Activated T-cell treated with anti-CD3 and anti-CD28 coated beads, Interleukin-2, amount 50 U/mL, for 4 hours (primary cell): ENCODE measurements around the gene SKAP1. TPM values are rescaled to one million over a fixed set of nuclear protein-coding genes. Genes with fewer than 3 reads are reported as not detected.
"Not testable (repeated sequence)": the region's sequence is repeated elsewhere in the genome, so short reads cannot be mapped to it uniquely, and the experiment has no call there.

Source experiments
- ATAC-seq, 2 donors: fragments of 200-7000 bp; cut with Tn5 transposase; one replicate each; pipeline ENCODE4 v1.10.0; 2021
- DNase-seq: peaks from one replicate; pipeline ENCODE4 v3.0.0-alpha.2; 2020
- H3K27me3 Mint-ChIP-seq: one replicate; pipeline ENCODE4 v1.8.0; 2021; ENCODE audit warnings: low read depth, mixed read lengths
- H3K36me3 Mint-ChIP-seq: one replicate; pipeline ENCODE4 v1.8.0; 2022; ENCODE audit warnings: mixed read lengths; ENCODE audit not compliant: insufficient read depth
- H3K4me1 Mint-ChIP-seq: one replicate; pipeline ENCODE4 v1.8.0; 2021; ENCODE audit warnings: low read depth, mixed read lengths
- H3K4me3 Mint-ChIP-seq: one replicate; pipeline ENCODE4 v1.8.0; 2021; ENCODE audit warnings: mild to moderate bottlenecking, moderate library complexity, mixed read lengths
- H3K9me3 Mint-ChIP-seq: one replicate; pipeline ENCODE4 v1.8.0; 2021; ENCODE audit warnings: mixed read lengths
- total RNA-seq, 3 donors: library from RNA; stranded (reverse); gene quantifications; one replicate each; pipeline ENCODE4 v1.2.1, GENCODE V29; 2021

The SKAP1 gene
- total RNA-seq, 3 donors from 2014 or later = 25.8 to 33.9 (median 28.7) TPM

DNA sequence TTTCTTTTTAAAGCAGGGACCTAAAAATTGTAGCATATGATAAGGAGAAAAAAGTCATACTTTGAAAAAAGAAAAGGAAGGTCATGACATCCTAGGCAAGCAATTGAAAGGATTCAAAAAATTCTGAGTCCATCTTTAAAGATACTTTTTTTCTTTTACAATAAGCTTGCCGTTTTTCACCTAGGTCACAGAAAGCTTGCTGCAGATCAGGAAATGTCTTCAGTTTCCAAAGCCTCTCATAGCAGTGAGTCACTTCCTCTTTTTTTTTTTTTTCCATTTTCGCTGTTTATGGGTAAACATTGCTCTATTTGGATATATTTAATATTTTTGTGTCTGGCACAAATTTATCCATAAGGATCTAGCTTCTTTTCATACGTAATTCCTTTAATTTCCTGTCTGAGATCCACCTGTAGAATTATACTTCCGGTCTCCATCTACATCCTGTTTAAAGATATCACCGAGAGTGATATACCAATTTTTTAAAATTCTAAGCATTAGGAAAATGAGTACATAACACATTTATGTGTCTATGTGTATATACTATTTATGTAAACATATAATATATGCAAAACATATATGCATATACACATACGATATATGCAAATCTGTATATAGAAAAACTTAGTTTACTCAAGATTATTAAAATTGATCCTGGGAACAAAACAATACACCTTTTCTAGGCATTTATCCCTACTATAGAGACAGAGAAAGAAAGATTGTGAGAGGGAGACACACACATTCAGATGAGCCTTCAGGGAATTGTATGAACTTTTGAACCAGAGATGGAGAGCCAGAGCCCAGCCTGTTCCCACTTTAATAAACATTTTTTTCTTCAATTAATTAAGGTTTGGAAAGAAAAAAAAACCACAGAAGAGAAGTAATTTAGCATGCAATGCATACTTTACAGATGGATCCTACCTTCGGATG, 134.4 kb downstream of the SKAP1 start:
- Mint-ChIP-seq H3K9me3 (peaks cover 4% of the 10 kb centered on the region), H3K4me3 (peak overlapping the region; percentile 80), H3K4me1 (peaks cover 70% of the 10 kb centered on the region), H3K27me3 (no peaks in the 10 kb centered on the region), H3K36me3 (peaks cover 15% of the 10 kb centered on the region)
- DNase-seq (no peak), ATAC-seq (peak; percentile 54 to 61)

DNA sequence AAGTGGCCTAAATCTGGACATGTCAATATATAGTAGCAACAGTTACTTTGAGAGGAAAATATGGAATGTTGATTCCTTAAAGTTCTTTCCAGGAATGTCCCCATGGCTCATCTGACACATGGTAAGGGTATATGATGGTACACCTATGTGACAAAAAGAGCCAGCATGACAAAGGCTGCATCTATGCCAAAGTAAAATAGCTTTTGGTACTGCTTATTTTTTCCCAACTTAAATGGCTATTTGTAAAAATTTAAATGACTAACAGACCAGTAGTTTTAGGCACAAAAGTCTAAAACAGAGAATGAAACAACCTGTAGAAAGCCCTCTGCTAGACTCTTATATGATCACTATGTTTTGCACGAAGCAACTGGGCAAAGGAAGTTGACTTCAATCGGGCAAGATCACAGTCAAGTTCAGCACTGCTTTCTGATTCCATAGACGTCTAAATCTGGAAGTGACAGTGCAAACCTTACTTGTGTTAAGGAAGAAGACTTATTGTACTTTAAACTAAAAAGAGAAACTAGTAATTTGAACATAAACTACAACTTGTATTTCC, 135.1 kb downstream of the SKAP1 start:
- DNase-seq = no peak
- Mint-ChIP-seq H3K27me3 (no peaks in the 10 kb centered on the region), H3K4me3 (peak overlapping the region; percentile 80), H3K36me3 (peaks cover 11% of the 10 kb centered on the region), H3K4me1 (peaks cover 66% of the 10 kb centered on the region), H3K9me3 (peaks cover 4% of the 10 kb centered on the region)
- ATAC-seq = peak; percentile 25 to 57

- ATAC-seq (peak in 1 of 2 donors; percentile 58), DNase-seq (no peak)
- no peaks in the 10 kb centered on the region for H3K27me3 Mint-ChIP-seq
Measured at GRCh38 chr17:48294020-48294805, 135.8 kb downstream of the SKAP1 start.

DNA sequence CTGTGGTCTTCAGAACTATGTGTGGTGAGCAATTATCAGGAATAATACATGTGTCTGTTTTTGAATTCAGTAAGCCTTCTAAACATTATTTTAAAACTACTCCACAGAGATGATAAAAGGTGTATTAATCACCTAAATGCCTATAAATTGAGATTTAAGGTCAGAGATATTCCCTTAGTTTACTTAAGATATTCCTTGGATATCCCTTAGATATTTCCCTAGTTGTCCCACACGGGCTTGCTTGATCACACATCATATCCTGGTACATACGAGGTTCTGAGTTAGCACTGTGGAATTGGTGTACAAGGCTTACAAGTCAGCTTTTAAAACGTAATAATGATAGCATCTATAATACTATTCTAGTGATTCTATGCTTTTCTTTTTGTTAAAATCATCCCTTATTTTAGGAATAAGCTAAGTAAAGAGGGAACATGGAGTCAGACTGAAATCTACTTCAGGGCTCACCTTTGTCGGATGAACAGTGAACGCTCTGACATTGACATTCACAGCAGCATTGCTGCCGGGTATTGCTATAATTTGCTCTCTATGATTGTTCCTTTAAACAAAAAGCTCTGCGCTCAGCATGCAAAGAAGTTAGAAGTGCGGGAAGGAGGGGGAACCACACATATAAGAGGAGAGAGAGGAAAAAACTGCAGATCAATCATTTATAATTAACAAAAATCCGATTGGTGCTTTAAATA, 136.5 kb downstream of the SKAP1 start:
- H3K27me3 Mint-ChIP-seq = no peaks in the 10 kb centered on the region
- peaks cover 52% of the 10 kb centered on the region for H3K4me1 Mint-ChIP-seq
- no peak overlapping the region for H3K4me3 Mint-ChIP-seq
- no peaks in the 10 kb centered on the region for H3K9me3 Mint-ChIP-seq
- no peak for DNase-seq
- H3K36me3 Mint-ChIP-seq = peaks cover 3% of the 10 kb centered on the region
- no peak for ATAC-seq

More at GRCh38 chr17:48294020-48294805, 135.8 kb downstream of the SKAP1 start:
- peaks cover 59% of the 10 kb centered on the region for H3K4me1 Mint-ChIP-seq
- no peaks in the 10 kb centered on the region for H3K9me3 Mint-ChIP-seq
- peaks cover 5% of the 10 kb centered on the region for H3K36me3 Mint-ChIP-seq
- H3K4me3 Mint-ChIP-seq = peak overlapping the region; percentile 80

DNA sequence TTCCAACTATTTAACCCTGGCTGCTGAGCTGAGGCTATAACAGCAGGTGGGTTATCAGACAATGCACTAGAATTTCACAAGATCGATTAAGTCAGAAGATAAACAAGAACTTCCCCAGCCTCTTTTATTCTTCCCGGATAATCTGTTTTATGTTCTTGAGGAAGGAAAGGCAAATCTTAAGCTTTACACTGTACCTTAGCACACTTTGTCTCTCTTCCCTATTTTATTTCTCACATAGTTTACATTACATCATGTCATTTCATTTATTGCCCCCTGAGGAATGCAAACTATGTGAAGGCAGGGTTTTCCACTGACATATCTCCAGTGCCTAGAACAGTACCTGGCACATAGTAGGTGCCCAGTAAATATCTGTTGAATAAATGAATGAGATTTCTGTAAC, 139.6 kb downstream of the SKAP1 start:
- ATAC-seq (no peak), DNase-seq (no peak)
- no peaks in the 10 kb centered on the region for H3K27me3 Mint-ChIP-seq
- no peak overlapping the region for H3K4me3 Mint-ChIP-seq
- peaks cover 29% of the 10 kb centered on the region for H3K4me1 Mint-ChIP-seq
- H3K36me3 Mint-ChIP-seq = peaks cover 3% of the 10 kb centered on the region
- no peaks in the 10 kb centered on the region for H3K9me3 Mint-ChIP-seq

DNA sequence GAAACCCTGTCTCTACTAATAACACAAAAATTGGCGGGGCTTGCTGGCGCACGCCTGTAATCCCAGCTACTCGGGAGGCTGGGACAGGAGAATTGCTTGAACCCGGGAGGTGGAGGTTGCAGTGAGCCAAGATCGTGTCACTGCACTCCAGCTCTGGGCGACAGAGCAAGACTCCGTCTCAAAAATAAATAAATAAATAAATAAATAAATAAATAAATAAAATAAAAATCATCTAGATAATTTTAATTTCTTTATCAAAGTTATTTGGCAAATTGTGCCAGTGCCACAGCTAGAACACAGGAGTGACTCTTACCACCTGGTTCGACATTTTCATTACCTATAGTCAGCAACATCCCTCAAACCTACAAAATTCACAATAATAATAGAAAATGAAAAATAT, 143.1 kb downstream of the SKAP1 start:
- ATAC-seq, DNase-seq, H3K36me3 Mint-ChIP-seq, H3K9me3 Mint-ChIP-seq, H3K4me3 Mint-ChIP-seq, H3K4me1 Mint-ChIP-seq, H3K27me3 Mint-ChIP-seq: not testable (repeated sequence)

DNA sequence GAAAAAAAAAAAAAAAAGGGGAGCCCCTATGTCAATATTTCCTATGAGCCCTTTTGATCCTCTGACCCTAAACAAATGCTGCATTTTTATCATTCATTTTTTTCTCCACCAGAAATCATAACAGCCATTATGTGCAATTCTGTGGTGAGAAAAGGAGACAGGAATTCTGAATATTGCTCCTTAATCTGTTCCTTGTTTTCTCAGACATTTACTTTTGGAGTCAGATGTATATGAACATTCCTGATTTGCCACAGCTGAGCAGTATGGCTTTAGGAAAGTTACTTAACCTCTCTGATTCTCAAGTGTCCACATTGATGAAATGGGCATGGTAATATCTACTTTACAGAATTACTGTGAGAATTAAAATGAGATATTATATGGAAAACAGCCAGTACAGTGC, 144.4 kb downstream of the SKAP1 start:
- Mint-ChIP-seq H3K36me3 (no peaks in the 10 kb centered on the region), H3K4me1 (peaks cover 5% of the 10 kb centered on the region), H3K4me3 (no peak overlapping the region), H3K9me3 (no peaks in the 10 kb centered on the region), H3K27me3 (no peaks in the 10 kb centered on the region)
- DNase-seq = no peak
- ATAC-seq = no peak

DNA sequence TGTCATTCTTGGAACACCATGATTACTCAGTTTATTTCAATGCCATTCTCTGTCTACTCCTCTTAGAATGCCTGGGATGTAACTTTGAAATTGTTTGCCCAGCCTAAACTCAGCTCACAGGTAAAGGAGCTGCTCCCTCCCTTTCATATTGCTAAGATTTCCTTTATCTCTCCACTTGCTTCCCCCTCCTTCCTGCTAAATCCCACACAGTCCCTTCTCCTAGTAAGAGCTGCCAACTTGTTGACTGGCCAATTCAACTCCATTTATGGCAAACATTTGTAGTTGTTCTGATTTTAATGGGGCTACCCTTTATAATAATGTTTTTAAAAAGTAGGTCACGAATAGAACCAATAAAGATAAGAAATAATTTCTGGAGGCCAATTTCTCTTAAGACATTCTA, 146.1 kb downstream of the SKAP1 start:
- no peak overlapping the region for H3K4me3 Mint-ChIP-seq
- no peaks in the 10 kb centered on the region for H3K27me3 Mint-ChIP-seq
- H3K36me3 Mint-ChIP-seq = peaks cover 5% of the 10 kb centered on the region
- H3K4me1 Mint-ChIP-seq = peaks cover 3% of the 10 kb centered on the region
- H3K9me3 Mint-ChIP-seq = no peaks in the 10 kb centered on the region
- ATAC-seq = no peak
- DNase-seq = no peak

- Mint-ChIP-seq H3K36me3 (peaks cover 8% of the 10 kb centered on the region), H3K9me3 (no peaks in the 10 kb centered on the region), H3K4me1 (peaks cover 5% of the 10 kb centered on the region), H3K27me3 (no peaks in the 10 kb centered on the region), H3K4me3 (no peak overlapping the region)
- ATAC-seq (no peak), DNase-seq (no peak)
Measured at GRCh38 chr17:48283411-48283810, 146.6 kb downstream of the SKAP1 start.

- H3K36me3 Mint-ChIP-seq = peaks cover 12% of the 10 kb centered on the region
Measured at GRCh38 chr17:48282303-48282702, 147.7 kb downstream of the SKAP1 start.

DNA sequence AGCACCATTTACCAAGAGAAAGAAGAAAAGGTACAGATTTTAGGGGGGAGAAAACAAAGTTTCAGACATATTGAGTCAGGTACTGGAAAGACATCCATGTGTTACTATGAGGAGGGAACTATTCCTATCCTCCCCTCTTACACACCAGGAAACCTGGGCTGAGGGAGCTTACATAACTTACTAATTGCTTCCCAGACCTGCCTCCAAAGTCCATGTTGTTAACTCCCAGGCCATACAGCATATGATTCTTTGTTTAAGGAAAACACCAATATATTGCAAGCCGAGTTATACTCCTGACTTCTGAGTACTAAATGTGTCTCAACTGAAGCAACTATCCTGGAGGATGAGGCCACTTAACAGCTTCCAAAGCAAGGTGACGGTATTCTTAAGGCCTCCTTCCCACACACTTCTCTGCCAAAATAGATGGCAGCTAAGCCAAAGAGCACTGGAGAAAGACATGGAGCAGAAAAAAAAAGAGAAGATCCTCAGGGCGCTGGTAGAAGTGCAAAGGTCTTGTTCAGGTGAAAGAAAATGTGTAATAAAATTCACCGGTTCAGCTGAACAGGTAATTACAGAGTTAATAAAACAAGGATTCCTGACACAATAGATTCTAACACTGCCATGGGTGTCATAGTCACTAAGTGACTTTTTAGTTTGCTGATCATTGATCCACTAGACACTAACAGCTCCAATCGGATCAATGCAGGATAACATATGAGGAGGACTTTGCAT, 151.1 kb downstream of the SKAP1 start:
- no peak overlapping the region for H3K4me3 Mint-ChIP-seq
- no peaks in the 10 kb centered on the region for H3K9me3 Mint-ChIP-seq
- DNase-seq (no peak), ATAC-seq (no peak)
- no peaks in the 10 kb centered on the region for H3K27me3 Mint-ChIP-seq
- H3K4me1 Mint-ChIP-seq = peaks cover 15% of the 10 kb centered on the region
- peaks cover 20% of the 10 kb centered on the region for H3K36me3 Mint-ChIP-seq

More at GRCh38 chr17:48282303-48282702, 147.7 kb downstream of the SKAP1 start:
- ATAC-seq = no peak
- H3K27me3 Mint-ChIP-seq = no peaks in the 10 kb centered on the region
- H3K9me3 Mint-ChIP-seq = no peaks in the 10 kb centered on the region
- no peak for DNase-seq
- no peak overlapping the region for H3K4me3 Mint-ChIP-seq
- H3K4me1 Mint-ChIP-seq = peaks cover 8% of the 10 kb centered on the region

DNA sequence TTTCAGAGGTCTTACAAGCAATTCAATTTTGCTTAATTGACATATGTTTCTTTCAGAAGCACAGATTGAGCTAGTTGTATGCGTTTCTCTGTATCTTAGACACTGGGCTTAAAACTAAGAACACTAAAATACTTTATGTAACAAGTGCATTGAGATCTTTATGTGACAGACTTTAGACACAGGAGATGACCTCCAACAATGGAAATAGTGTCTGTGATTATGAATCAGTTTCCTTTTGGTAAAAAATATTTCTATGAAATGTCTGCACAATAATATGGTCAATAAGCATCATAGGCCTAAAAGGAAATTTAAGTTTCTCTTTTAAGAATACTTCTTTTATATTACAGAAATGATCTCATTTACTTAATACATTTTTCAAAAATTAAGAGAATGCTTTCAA, 153.2 kb downstream of the SKAP1 start:
- no peak overlapping the region for H3K4me3 Mint-ChIP-seq
- no peaks in the 10 kb centered on the region for H3K27me3 Mint-ChIP-seq
- no peak for DNase-seq
- H3K9me3 Mint-ChIP-seq = no peaks in the 10 kb centered on the region
- H3K4me1 Mint-ChIP-seq = peaks cover 15% of the 10 kb centered on the region
- no peak for ATAC-seq
- H3K36me3 Mint-ChIP-seq = peaks cover 20% of the 10 kb centered on the region

DNA sequence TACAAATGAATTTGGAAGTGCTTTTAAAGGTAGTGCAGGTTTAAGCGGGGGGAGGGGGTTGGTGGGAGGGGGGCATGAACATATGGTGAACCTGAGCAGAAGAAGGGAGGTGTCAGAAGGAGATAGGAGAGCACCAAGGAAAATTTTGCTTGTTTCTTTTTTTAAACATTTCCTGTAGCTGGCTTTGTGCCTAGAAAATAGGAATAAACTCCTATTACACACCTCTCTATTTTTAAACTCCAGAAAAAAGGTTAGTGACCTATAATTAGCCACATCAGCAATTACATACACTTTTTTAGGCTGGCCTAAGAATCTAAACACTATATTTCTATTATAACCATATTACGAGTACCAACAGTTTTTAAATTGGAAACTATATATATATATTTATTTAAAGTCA, 159.1 kb downstream of the SKAP1 start:
- Mint-ChIP-seq H3K4me1 (peaks cover 10% of the 10 kb centered on the region), H3K27me3 (no peaks in the 10 kb centered on the region), H3K36me3 (peaks cover 4% of the 10 kb centered on the region), H3K4me3 (no peak overlapping the region), H3K9me3 (no peaks in the 10 kb centered on the region)
- DNase-seq (no peak), ATAC-seq (no peak)
